ENCODE results near the gene CTNND2. TPM values are rescaled to one million over a fixed set of nuclear protein-coding genes. Genes with fewer than 3 reads are reported as not detected.

Gene CTNND2
- polyA plus RNA-seq, 1 donor from 2014 or later: not detected

- Mint-ChIP-seq H3K4me3 (no peak overlapping the region), H3K4me1 (peaks cover 0 to 1% (median 0%) of the 10 kb centered on the region in 3 donors), H3K36me3 (no peaks in the 10 kb centered on the region), H3K9me3 (peaks cover 0 to 4% (median 0%) of the 10 kb centered on the region in 3 donors), H3K27me3 (no peaks in the 10 kb centered on the region), H3K27ac (no peak overlapping the region)
These were observed 310.2 kb downstream of the CTNND2 start for GRCh38 chr5:11594021-11594420.

DNA sequence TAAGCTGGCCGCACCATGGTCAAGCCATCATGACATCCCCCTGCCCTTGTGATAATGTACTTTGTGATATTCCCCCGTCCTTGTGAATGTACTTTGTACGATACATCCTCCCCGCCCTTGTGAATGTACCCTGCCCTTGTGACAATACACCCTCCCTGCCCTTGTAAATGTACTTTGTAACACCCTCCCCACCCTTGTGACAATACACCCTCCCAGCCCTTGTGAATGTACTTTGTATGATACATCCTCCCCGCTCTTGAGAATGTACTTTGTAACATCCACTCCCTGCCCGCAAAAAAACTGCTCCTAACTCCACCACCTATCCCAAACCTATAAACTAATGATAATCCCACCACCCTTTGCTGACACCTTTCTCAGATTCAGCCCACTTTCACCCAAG, 313.8 kb downstream of the CTNND2 start:
- Mint-ChIP-seq H3K27me3 (peaks cover 1% of the 10 kb centered on the region), H3K9me3 (peaks cover 0 to 4% (median 0%) of the 10 kb centered on the region in 3 donors), H3K27ac (peak overlapping the region in 1 of 3 donors; percentile 50), H3K4me3 (no peak overlapping the region), H3K4me1 (peaks cover 0 to 1% (median 0%) of the 10 kb centered on the region in 3 donors), H3K36me3 (no peaks in the 10 kb centered on the region)

DNA sequence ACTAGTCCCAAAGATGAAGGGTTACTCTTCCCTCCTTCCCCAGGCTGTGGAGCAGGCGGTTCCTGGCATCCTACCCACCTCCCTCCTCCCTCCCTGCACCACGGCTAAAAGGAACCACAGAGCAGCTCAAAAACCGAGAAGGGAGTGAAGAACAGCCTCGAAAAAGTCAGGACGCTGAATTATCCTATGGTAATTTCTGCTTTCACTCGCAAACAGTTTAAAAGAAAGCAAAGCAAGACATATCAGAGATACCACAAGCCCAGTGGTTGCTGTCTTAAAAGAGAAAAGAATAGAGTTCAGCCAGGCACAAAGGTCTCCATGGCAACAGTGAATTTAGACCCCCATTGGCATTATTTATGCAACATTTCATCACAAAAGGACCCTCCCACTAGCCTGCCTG, 315.4 kb downstream of the CTNND2 start:
- Mint-ChIP-seq H3K27me3 (peaks cover 1% of the 10 kb centered on the region), H3K4me3 (no peak overlapping the region), H3K4me1 (peaks cover 0 to 1% (median 0%) of the 10 kb centered on the region in 3 donors), H3K27ac (no peak overlapping the region), H3K9me3 (peaks cover 0 to 4% (median 0%) of the 10 kb centered on the region in 3 donors), H3K36me3 (no peaks in the 10 kb centered on the region)

DNA sequence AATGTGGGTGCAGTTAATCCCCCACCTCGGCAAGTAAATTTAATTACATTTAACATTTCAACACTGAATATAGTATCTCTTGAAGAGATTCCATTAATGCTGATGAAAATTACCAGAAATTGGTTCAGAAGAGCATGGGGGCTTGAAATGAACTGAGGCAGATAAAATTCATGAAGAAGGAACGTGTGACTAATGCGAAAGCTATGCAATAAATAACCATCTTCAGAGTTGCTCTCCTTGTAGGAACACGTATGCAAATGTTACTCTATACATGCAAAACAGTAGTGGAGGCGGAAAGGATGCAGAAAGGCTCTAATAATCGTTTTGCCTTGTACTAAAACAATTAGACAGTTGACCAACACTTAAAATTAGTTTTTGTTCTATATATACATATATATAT, 320.2 kb downstream of the CTNND2 start:
- Mint-ChIP-seq H3K27me3 (peaks cover 1% of the 10 kb centered on the region), H3K36me3 (no peaks in the 10 kb centered on the region)

GRCh38 chr5:11579351-11579750, 324.9 kb downstream of the CTNND2 start:
- no peaks in the 10 kb centered on the region for H3K36me3 Mint-ChIP-seq
- H3K27me3 Mint-ChIP-seq: no peaks in the 10 kb centered on the region
- H3K9me3 Mint-ChIP-seq: no peaks in the 10 kb centered on the region
- H3K27ac Mint-ChIP-seq: no peak overlapping the region
- no peak overlapping the region for H3K4me3 Mint-ChIP-seq
- no peaks in the 10 kb centered on the region for H3K4me1 Mint-ChIP-seq

More for the DNA sequence above, 320.2 kb downstream of the CTNND2 start:
- Mint-ChIP-seq H3K4me1 (no peaks in the 10 kb centered on the region), H3K27ac (no peak overlapping the region), H3K4me3 (no peak overlapping the region), H3K9me3 (no peaks in the 10 kb centered on the region)

DNA sequence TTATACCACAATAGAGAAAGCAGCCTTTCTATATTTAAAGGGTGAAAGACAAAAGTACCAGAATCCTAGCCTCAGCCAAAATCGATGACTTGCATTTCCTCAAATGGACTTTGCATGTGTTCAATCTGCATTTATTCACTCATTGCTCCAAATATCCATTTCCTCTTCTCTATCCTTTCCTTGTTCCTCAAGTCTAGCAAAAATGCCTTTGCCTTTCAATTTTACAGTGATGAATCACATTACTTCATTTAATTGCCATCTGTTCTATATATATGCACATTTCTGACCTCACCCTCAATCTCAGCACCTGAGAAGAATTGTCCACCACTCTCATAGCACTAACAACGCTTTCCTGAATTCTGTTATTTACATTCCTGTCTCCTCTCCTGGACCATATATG, 329.5 kb downstream of the CTNND2 start:
- H3K4me1 Mint-ChIP-seq: peaks cover 0 to 1% (median 0%) of the 10 kb centered on the region in 3 donors
- H3K27ac Mint-ChIP-seq: no peak overlapping the region
- H3K9me3 Mint-ChIP-seq: no peaks in the 10 kb centered on the region
- no peak overlapping the region for H3K4me3 Mint-ChIP-seq
- no peaks in the 10 kb centered on the region for H3K27me3 Mint-ChIP-seq
- no peaks in the 10 kb centered on the region for H3K36me3 Mint-ChIP-seq

GRCh38 chr5:11573140-11573992, 330.9 kb downstream of the CTNND2 start:
- H3K9me3 Mint-ChIP-seq: no peaks in the 10 kb centered on the region
- H3K4me3 Mint-ChIP-seq: no peak overlapping the region
- no peaks in the 10 kb centered on the region for H3K27me3 Mint-ChIP-seq
- H3K27ac Mint-ChIP-seq: no peak overlapping the region
- H3K36me3 Mint-ChIP-seq: no peaks in the 10 kb centered on the region
- peaks cover 0 to 1% (median 0%) of the 10 kb centered on the region in 3 donors for H3K4me1 Mint-ChIP-seq

GRCh38 chr5:11564706-11565105, 339.5 kb downstream of the CTNND2 start:
- Mint-ChIP-seq H3K4me3 (no peak overlapping the region), H3K4me1 (no peaks in the 10 kb centered on the region)

DNA sequence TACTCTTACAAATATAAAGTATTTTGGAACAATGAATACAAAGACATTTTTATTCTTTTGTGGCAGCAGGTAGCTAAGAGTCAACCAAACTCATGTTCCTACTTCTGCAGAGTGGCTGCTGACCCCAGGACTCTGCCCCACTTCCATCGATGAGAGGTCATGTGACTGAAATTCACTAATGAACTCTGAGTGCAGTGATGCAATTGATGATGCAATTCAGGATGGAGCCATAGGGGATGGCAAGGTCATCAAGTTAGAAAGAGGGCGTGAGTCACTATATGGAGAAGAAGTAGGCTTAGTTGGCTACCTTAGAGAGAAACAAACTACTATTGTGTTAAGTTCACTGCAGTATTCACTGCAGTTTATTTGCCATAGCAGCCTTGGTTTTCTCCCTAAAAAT, 340.4 kb downstream of the CTNND2 start:
- H3K4me3 Mint-ChIP-seq: no peak overlapping the region
- H3K27ac Mint-ChIP-seq: no peak overlapping the region
- peaks cover 0 to 2% (median 0%) of the 10 kb centered on the region in 3 donors for H3K9me3 Mint-ChIP-seq
- no peaks in the 10 kb centered on the region for H3K27me3 Mint-ChIP-seq
- no peaks in the 10 kb centered on the region for H3K4me1 Mint-ChIP-seq
- H3K36me3 Mint-ChIP-seq: no peaks in the 10 kb centered on the region

More at GRCh38 chr5:11564706-11565105, 339.5 kb downstream of the CTNND2 start:
- no peaks in the 10 kb centered on the region for H3K36me3 Mint-ChIP-seq
- H3K9me3 Mint-ChIP-seq: peaks cover 0 to 2% (median 0%) of the 10 kb centered on the region in 3 donors
- no peak overlapping the region for H3K27ac Mint-ChIP-seq
- H3K27me3 Mint-ChIP-seq: no peaks in the 10 kb centered on the region

- Mint-ChIP-seq H3K27me3 (no peaks in the 10 kb centered on the region), H3K36me3 (no peaks in the 10 kb centered on the region), H3K4me1 (no peaks in the 10 kb centered on the region), H3K27ac (no peak overlapping the region), H3K9me3 (peaks cover 0 to 2% (median 0%) of the 10 kb centered on the region in 3 donors), H3K4me3 (no peak overlapping the region)
These were observed 343.1 kb downstream of the CTNND2 start for GRCh38 chr5:11560915-11561697.

- H3K36me3 Mint-ChIP-seq: no peaks in the 10 kb centered on the region
- H3K27me3 Mint-ChIP-seq: no peaks in the 10 kb centered on the region
- H3K9me3 Mint-ChIP-seq: peaks cover 0 to 2% (median 0%) of the 10 kb centered on the region in 3 donors
- no peak overlapping the region for H3K27ac Mint-ChIP-seq
- no peaks in the 10 kb centered on the region for H3K4me1 Mint-ChIP-seq
- H3K4me3 Mint-ChIP-seq: no peak overlapping the region
These were observed 347.2 kb downstream of the CTNND2 start for GRCh38 chr5:11557063-11557462.

- Mint-ChIP-seq H3K4me1 (no peaks in the 10 kb centered on the region), H3K4me3 (no peak overlapping the region), H3K27ac (no peak overlapping the region), H3K27me3 (no peaks in the 10 kb centered on the region), H3K9me3 (no peaks in the 10 kb centered on the region), H3K36me3 (no peaks in the 10 kb centered on the region)
These were observed 349.1 kb downstream of the CTNND2 start for GRCh38 chr5:11555171-11555570.

- Mint-ChIP-seq H3K27me3 (no peaks in the 10 kb centered on the region), H3K9me3 (no peaks in the 10 kb centered on the region), H3K4me3 (no peak overlapping the region), H3K36me3 (peaks cover 1% of the 10 kb centered on the region), H3K4me1 (no peaks in the 10 kb centered on the region), H3K27ac (no peak overlapping the region)
These were observed 356.5 kb downstream of the CTNND2 start for GRCh38 chr5:11547730-11548129.

DNA sequence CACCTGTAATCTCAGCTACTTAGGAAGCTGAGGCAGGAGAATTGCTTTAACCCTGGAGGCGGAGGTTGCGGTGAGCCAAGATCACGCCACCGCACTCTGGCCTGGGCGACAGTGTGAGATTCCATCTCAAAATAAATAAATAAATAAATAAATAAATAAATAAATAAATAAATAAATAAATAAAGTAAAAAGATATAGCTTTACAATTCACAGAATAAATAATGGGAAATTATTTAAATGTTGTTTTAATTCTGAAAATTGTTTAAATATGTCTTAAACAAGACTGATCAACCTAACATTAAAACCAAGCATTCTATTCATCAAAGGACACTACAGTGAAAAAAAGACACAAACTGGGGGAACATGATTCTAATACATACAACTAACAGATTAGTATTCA, 357.1 kb downstream of the CTNND2 start:
- Mint-ChIP-seq H3K27ac (no peak overlapping the region), H3K36me3 (peaks cover 1% of the 10 kb centered on the region), H3K9me3 (no peaks in the 10 kb centered on the region), H3K4me1 (no peaks in the 10 kb centered on the region), H3K4me3 (no peak overlapping the region), H3K27me3 (no peaks in the 10 kb centered on the region)

DNA sequence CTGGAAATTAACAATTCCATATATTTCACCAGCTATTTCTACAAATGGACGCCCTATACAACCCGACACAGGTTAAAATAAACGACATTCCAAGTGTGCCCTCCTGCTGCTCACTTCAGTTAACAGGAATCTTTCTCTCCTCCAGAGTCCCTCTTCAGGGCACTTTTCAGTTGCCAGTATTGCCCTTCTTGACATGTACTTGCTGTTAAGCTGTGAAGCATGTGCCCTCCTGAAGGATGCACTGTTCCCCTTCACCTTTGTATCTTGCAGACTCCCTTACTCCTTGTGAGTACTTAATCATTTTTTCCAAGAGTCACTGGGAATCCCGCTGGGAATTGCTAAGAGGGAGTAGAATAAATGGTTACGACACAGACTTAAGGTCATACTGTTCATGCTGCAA, 364.1 kb downstream of the CTNND2 start:
- Mint-ChIP-seq H3K27me3 (no peaks in the 10 kb centered on the region), H3K4me3 (no peak overlapping the region)

More for the DNA sequence above, 364.1 kb downstream of the CTNND2 start:
- Mint-ChIP-seq H3K36me3 (peaks cover 1% of the 10 kb centered on the region), H3K4me1 (no peaks in the 10 kb centered on the region), H3K27ac (no peak overlapping the region), H3K9me3 (peaks cover 0 to 2% (median 0%) of the 10 kb centered on the region in 3 donors)
